Measurements from ENCODE around the gene SLC39A11.

The SLC39A11 gene

DNA sequence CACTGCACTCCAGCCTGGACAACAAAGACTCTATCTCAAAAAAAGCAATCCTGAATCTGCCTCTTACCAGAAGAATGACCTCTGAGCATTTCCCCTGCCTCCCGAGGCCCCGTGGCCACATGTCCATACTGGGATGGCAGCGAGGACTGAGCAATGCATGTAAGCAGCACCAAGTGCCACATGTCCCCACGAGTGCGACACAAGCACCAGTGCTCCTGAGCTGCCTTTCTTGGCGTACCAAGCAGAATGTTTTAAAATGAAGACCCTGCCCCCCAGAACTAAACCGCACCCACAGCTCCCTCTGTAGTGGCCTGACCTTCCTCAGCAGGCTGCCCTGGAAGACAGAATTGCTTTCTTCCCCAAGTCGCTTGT lies 373.3 kb downstream of the SLC39A11 start:
- Histone ChIP-seq H2BK5ac (ENCODE audit: low read depth, low read length, poor library complexity) (no peak overlapping the region), H2AK5ac (ENCODE audit: low read length) (no peak overlapping the region), H3K9me3 (ENCODE audit: insufficient read depth, low read depth, low read length) (no peaks in the 10 kb centered on the region), H2AFZ (ENCODE audit: insufficient read depth, low read length, poor library complexity) (no peak overlapping the region), H3K18ac (ENCODE audit: low read length) (no peak overlapping the region), H3K27me3 (ENCODE audit: insufficient read depth, low read length) (no peaks in the 10 kb centered on the region), H3K4ac (ENCODE audit: low read depth, low read length) (no peak overlapping the region), H2BK120ac (ENCODE audit: insufficient read depth, low read length, poor library complexity) (no peak overlapping the region), H3K79me1 (ENCODE audit: low read length) (peaks cover 4% of the 10 kb centered on the region), H3K4me1 (ENCODE audit: control insufficient read depth in 1 of 2, insufficient read depth in 2 of 2, low read length in 2 of 2) (peaks cover 12 to 13% of the 10 kb centered on the region in 2 experiments), H4K91ac (ENCODE audit: low read depth, low read length) (no peak overlapping the region), H3K23ac (ENCODE audit: low read length) (no peak overlapping the region), H3K36me3 (ENCODE audit: control insufficient read depth in 1 of 2, insufficient read depth in 2 of 2, low read length in 2 of 2) (no peaks in the 10 kb centered on the region), H4K8ac (ENCODE audit: low read depth, low read length) (no peak overlapping the region), H4K12ac (ENCODE audit: low read depth, low read length) (no peak overlapping the region), H3K4me3 (ENCODE audit: low read depth, low read length) (no peak overlapping the region), H3K9ac (ENCODE audit: low read length) (no peak overlapping the region), H3K79me2 (ENCODE audit: control insufficient read depth, insufficient read depth, low read length, poor library complexity) (no peaks in the 10 kb centered on the region), H3K4me2 (ENCODE audit: low read length) (no peak overlapping the region), H3K27ac (ENCODE audit: low read depth, low read length) (no peak overlapping the region), H2BK12ac (ENCODE audit: low read length) (no peak overlapping the region), H3K14ac (ENCODE audit: low read length) (no peak overlapping the region)
- no CpG with 5 or more reads among the region's 8 CpGs for WGBS (ENCODE audit: extremely low coverage, insufficient coverage, insufficient read length)
- no peak for DNase-seq

DNA sequence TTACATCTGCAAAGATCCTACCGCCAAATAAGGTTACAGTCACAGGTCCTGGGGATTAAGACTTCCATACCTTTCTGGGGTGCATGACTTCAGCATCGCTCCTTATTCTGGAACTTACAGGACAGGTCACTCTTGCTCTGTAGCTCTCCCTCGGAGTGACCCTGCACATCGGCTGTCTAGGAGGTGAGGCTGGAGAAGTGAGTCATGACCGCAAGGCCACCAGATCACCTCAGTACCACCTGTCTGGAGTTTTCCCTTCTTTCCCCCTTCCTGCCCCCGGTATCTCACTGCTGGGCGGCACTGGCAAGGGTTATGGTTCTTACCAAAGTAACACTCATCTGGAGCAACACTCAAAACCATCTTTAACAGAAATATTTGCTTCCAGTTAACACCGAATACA lies 374.8 kb downstream of the SLC39A11 start:
- Histone ChIP-seq H3K27ac (ENCODE audit: low read depth, low read length) (no peak overlapping the region), H2BK12ac (ENCODE audit: low read length) (peak overlapping the region; percentile 4), H3K23ac (ENCODE audit: low read length) (no peak overlapping the region), H3K9me3 (ENCODE audit: insufficient read depth, low read depth, low read length) (no peaks in the 10 kb centered on the region), H3K4me3 (ENCODE audit: low read depth, low read length) (no peak overlapping the region), H3K36me3 (ENCODE audit: control insufficient read depth in 1 of 2, insufficient read depth in 2 of 2, low read length in 2 of 2) (no peaks in the 10 kb centered on the region), H3K9ac (ENCODE audit: low read length) (no peak overlapping the region), H3K27me3 (ENCODE audit: insufficient read depth, low read length) (no peaks in the 10 kb centered on the region), H4K12ac (ENCODE audit: low read depth, low read length) (no peak overlapping the region), H3K4me2 (ENCODE audit: low read length) (no peak overlapping the region), H3K79me2 (ENCODE audit: control insufficient read depth, insufficient read depth, low read length, poor library complexity) (no peaks in the 10 kb centered on the region), H2AK5ac (ENCODE audit: low read length) (no peak overlapping the region), H3K18ac (ENCODE audit: low read length) (no peak overlapping the region), H3K4ac (ENCODE audit: low read depth, low read length) (no peak overlapping the region), H2AFZ (ENCODE audit: insufficient read depth, low read length, poor library complexity) (no peak overlapping the region), H4K91ac (ENCODE audit: low read depth, low read length) (no peak overlapping the region), H2BK5ac (ENCODE audit: low read depth, low read length, poor library complexity) (no peak overlapping the region), H4K8ac (ENCODE audit: low read depth, low read length) (no peak overlapping the region), H3K79me1 (ENCODE audit: low read length) (peaks cover 4% of the 10 kb centered on the region), H3K14ac (ENCODE audit: low read length) (no peak overlapping the region), H3K4me1 (ENCODE audit: control insufficient read depth in 1 of 2, insufficient read depth in 2 of 2, low read length in 2 of 2) (peaks cover 12 to 15% of the 10 kb centered on the region in 2 experiments), H2BK120ac (ENCODE audit: insufficient read depth, low read length, poor library complexity) (no peak overlapping the region)
- WGBS (ENCODE audit: extremely low coverage, insufficient coverage, insufficient read length): no CpG with 5 or more reads among the region's 8 CpGs
- peak; percentile 57 to 69 for DNase-seq

DNA sequence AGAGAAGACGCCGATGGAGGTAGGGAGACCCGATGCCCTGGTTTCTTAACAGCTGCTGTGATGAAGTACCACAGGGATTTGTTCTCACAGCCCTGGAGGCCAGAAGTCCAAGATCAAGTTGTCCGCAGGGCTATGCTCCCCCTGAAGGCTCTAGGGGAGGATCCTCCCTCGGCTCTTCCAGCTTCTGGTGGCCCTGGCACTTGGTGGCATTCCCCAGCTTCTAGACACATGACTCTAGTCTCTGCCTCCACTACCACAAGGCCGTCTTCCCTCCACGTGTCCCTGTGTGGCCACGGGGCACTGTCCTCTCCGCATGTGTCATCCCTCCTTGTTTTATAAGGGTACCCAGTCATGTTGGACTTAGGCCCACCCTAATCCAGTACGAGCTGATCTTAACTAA lies 375.2 kb downstream of the SLC39A11 start:
- H3K4me1 ChIP-seq (ENCODE audit: control insufficient read depth in 1 of 2, insufficient read depth in 2 of 2, low read length in 2 of 2): peaks cover 12 to 15% of the 10 kb centered on the region in 2 experiments
- H2AFZ ChIP-seq (ENCODE audit: insufficient read depth, low read length, poor library complexity): no peak overlapping the region
- peak overlapping the region; percentile 23 for H4K91ac ChIP-seq (ENCODE audit: low read depth, low read length)
- H3K27me3 ChIP-seq (ENCODE audit: insufficient read depth, low read length): no peaks in the 10 kb centered on the region
- H2BK5ac ChIP-seq (ENCODE audit: low read depth, low read length, poor library complexity): peak overlapping the region; percentile 0
- peaks cover 4% of the 10 kb centered on the region for H3K79me1 ChIP-seq (ENCODE audit: low read length)
- H3K9me3 ChIP-seq (ENCODE audit: insufficient read depth, low read depth, low read length): no peaks in the 10 kb centered on the region
- H3K79me2 ChIP-seq (ENCODE audit: control insufficient read depth, insufficient read depth, low read length, poor library complexity): no peaks in the 10 kb centered on the region
- no peak overlapping the region for H4K12ac ChIP-seq (ENCODE audit: low read depth, low read length)
- H3K4me2 ChIP-seq (ENCODE audit: low read length): no peak overlapping the region
- H3K27ac ChIP-seq (ENCODE audit: low read depth, low read length): no peak overlapping the region
- no peak overlapping the region for H3K18ac ChIP-seq (ENCODE audit: low read length)
- no peak overlapping the region for H3K4me3 ChIP-seq (ENCODE audit: low read depth, low read length)
- H2BK12ac ChIP-seq (ENCODE audit: low read length): peak overlapping the region; percentile 15
- H2BK120ac ChIP-seq (ENCODE audit: insufficient read depth, low read length, poor library complexity): peak overlapping the region; percentile 30
- no peaks in the 10 kb centered on the region for H3K36me3 ChIP-seq (ENCODE audit: control insufficient read depth in 1 of 2, insufficient read depth in 2 of 2, low read length in 2 of 2)
- no CpG with 5 or more reads among the region's 10 CpGs for WGBS (ENCODE audit: extremely low coverage, insufficient coverage, insufficient read length)
- no peak overlapping the region for H3K23ac ChIP-seq (ENCODE audit: low read length)
- DNase-seq: peak; percentile 63 to 66
- no peak overlapping the region for H3K9ac ChIP-seq (ENCODE audit: low read length)
- peak overlapping the region; percentile 8 for H3K14ac ChIP-seq (ENCODE audit: low read length)
- no peak overlapping the region for H3K4ac ChIP-seq (ENCODE audit: low read depth, low read length)
- H4K8ac ChIP-seq (ENCODE audit: low read depth, low read length): no peak overlapping the region
- peak overlapping the region; percentile 3 for H2AK5ac ChIP-seq (ENCODE audit: low read length)

DNA sequence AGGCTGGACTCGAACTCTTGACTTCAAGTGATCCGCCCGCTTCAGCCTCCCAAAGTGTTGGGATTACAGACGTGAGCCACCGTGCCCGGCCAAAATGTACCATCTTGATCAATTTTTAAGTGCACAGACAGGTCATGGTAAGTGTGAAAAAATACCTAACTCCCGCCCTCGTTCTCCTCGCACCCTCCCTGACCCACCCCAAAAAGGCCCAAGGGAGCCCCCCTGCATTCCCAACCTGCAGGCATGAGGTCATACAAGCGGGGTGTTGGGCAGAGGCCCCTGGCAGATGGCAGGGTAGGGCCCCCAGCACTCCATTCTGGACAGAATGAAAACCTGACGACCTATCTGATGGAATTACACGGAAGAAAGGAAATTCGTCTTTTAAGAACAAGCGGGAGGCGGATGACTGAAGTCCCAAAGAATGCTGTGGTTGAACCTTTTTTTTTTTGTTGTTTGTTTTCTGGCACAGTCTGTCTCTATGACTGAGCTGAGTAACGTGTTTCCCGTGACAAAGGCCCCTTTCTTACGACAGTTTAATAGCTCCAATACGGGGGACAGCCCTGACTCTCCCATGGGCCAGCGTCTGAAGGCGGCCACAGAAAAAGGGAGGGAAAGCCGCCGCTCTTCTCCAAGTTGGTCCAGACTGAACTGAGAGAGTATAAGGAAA lies 376.4 kb downstream of the SLC39A11 start:
- Histone ChIP-seq H3K14ac (ENCODE audit: low read length) (no peak overlapping the region), H2BK12ac (ENCODE audit: low read length) (no peak overlapping the region), H3K18ac (ENCODE audit: low read length) (no peak overlapping the region), H4K12ac (ENCODE audit: low read depth, low read length) (no peak overlapping the region), H3K4me2 (ENCODE audit: low read length) (no peak overlapping the region), H3K9ac (ENCODE audit: low read length) (no peak overlapping the region), H3K4me1 (ENCODE audit: control insufficient read depth in 1 of 2, insufficient read depth in 2 of 2, low read length in 2 of 2) (peaks cover 12 to 15% of the 10 kb centered on the region in 2 experiments), H3K23ac (ENCODE audit: low read length) (no peak overlapping the region), H2AK5ac (ENCODE audit: low read length) (no peak overlapping the region), H3K4ac (ENCODE audit: low read depth, low read length) (no peak overlapping the region), H3K36me3 (ENCODE audit: control insufficient read depth in 1 of 2, insufficient read depth in 2 of 2, low read length in 2 of 2) (no peaks in the 10 kb centered on the region), H4K8ac (ENCODE audit: low read depth, low read length) (no peak overlapping the region), H3K79me1 (ENCODE audit: low read length) (peaks cover 7% of the 10 kb centered on the region), H3K4me3 (ENCODE audit: low read depth, low read length) (no peak overlapping the region), H3K27ac (ENCODE audit: low read depth, low read length) (peak overlapping the region; percentile 26), H3K27me3 (ENCODE audit: insufficient read depth, low read length) (no peaks in the 10 kb centered on the region), H4K91ac (ENCODE audit: low read depth, low read length) (no peak overlapping the region), H3K9me3 (ENCODE audit: insufficient read depth, low read depth, low read length) (no peaks in the 10 kb centered on the region), H2BK5ac (ENCODE audit: low read depth, low read length, poor library complexity) (peak overlapping the region; percentile 23), H3K79me2 (ENCODE audit: control insufficient read depth, insufficient read depth, low read length, poor library complexity) (no peaks in the 10 kb centered on the region), H2AFZ (ENCODE audit: insufficient read depth, low read length, poor library complexity) (no peak overlapping the region), H2BK120ac (ENCODE audit: insufficient read depth, low read length, poor library complexity) (peak overlapping the region; percentile 20)
- DNase-seq: peak; percentile 63 to 85
- WGBS (ENCODE audit: extremely low coverage, insufficient coverage, insufficient read length): no CpG with 5 or more reads among the region's 23 CpGs

All from trophoblast cell (in vitro differentiated cells and primary cell).